ENCODE measurements around the gene TNFRSF1B. TPM values are rescaled to one million over a fixed set of nuclear protein-coding genes. Genes with fewer than 3 reads are reported as not detected.
A peak's percentile ranks its signal among the peaks of the same experiment; 100 is the strongest.

TNFRSF1B gene
- total and polyA plus RNA-seq, 2 of the 8 experiments (the other 6 are each of a cell fraction or from before 2014, with no cell fraction given) = 1.7 to 2.9 TPM

DNA sequence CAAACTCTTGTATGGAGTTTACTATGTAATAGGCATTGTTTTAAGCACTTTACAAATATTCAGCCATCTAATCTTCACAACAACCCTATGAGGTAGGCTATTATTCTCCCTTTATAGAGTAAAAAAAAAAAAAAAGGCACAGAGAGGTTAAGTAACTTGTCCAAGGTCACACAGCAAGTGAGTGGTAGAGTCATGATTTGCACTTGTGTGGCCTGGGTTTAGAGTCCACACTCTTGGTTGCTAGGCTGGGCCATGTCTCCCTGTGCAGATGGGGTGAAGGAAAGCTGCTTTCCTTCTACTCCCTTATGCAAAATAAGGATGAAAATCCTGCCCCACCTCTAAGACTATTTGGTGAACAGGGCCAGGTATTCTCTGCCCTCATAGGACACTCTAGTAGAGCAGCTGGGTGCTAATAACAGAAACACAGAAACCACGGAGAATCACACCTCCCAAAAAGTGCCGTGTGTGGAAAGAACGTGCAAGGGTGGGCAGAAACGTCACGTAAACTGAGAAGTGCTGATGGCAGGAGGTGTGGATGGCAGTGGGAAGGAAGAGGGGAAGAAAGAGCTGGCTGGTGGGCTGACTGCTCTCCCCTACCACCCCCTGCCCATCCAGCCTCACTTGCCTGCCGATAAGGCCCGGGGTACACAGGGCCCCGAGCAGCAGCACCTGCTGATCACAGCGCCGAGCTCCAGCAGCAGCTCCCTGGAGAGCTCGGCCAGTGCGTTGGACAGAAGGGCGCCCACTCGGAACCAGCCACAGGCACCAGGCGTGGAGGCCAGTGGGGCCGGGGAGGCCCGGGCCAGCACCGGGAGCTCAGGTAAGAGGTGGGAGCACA, 34.8 kb downstream of the TNFRSF1B start (continued):
- TF ChIP-seq KDM1A (IDR thresholded peaks at IDR 0.05; ENCODE audit: borderline replicate concordance, low read length) (peak; percentile 94), TCF12 (IDR thresholded peaks at IDR 0.05; ENCODE audit: low read depth, low read length) (no peak), ASH2L (IDR thresholded peaks at IDR 0.05; ENCODE audit: low read length) (no peak), SP1 (IDR thresholded peaks at IDR 0.05; ENCODE audit: low read depth, low read length) (no peak)
- TF ChIP-seq, protein P1, sequence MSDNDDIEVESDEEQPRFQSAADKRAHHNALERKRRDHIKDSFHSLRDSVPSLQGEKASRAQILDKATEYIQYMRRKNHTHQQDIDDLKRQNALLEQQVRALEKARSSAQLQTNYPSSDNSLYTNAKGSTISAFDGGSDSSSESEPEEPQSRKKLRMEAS (IDR thresholded peaks at IDR 0.05) = no peak
- TF ChIP-seq, protein P2, sequence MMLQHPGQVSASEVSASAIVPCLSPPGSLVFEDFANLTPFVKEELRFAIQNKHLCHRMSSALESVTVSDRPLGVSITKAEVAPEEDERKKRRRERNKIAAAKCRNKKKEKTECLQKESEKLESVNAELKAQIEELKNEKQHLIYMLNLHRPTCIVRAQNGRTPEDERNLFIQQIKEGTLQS (IDR thresholded peaks at IDR 0.05; ENCODE audit: insufficient read depth, low read depth, low read length) = no peak

Data from H1 (cell line).